Keratinocyte (primary cell): ENCODE data around the gene DPH2. TPM values are rescaled to one million over a fixed set of nuclear protein-coding genes. Genes with fewer than 3 reads are reported as not detected.

Source experiments
- DNase-seq: peaks from one replicate; pipeline ENCODE4 v3.0.0-alpha.2; 2011; ENCODE audit warnings: low read depth, missing footprints, low spot score
- FAIRE-seq: peaks from 2 replicates; lab custom pipeline; 2011; peaks lifted over from hg19 to GRCh38; lab: Jason Lieb, UNC
- H2AFZ ChIP-seq: 2 replicates; pipeline ENCODE4 v1.6.0; 2012; ENCODE audit warnings: low read length, control low read depth, inconsistent platforms; ENCODE audit not compliant: control insufficient read depth
- H3K27ac ChIP-seq: 2 replicates; pipeline ENCODE4 v1.5.1; 2011; ENCODE audit warnings: low read length; ENCODE audit not compliant: control insufficient read depth, insufficient read depth
- H3K27me3 ChIP-seq: 3 replicates; pipeline ENCODE4 v1.6.0; 2011; ENCODE audit warnings: low read length; ENCODE audit not compliant: control insufficient read depth, insufficient read depth; ENCODE audit errors: extremely low read depth
- H3K36me3 ChIP-seq, 2 experiments: 2 replicates in 1 of 2; 3 replicates in 1 of 2; pipeline ENCODE4 v1.5.1; 2011; ENCODE audit warnings: low read length in 2 of 2, mild to moderate bottlenecking in 1 of 2; ENCODE audit not compliant: control insufficient read depth in 2 of 2, insufficient read depth in 2 of 2; ENCODE audit errors: extremely low read depth in 1 of 2
- H3K4me1 ChIP-seq: 3 replicates; pipeline ENCODE4 v1.5.1; 2011; ENCODE audit warnings: low read length; ENCODE audit not compliant: control insufficient read depth, insufficient read depth; ENCODE audit errors: extremely low read depth
- H3K4me2 ChIP-seq: 3 replicates; pipeline ENCODE4 v1.6.0; 2011; ENCODE audit warnings: low read depth, low read length; ENCODE audit not compliant: control insufficient read depth, insufficient read depth; ENCODE audit errors: extremely low read depth
- H3K4me3 ChIP-seq, 3 experiments: fragments of 200-600 bp in 1 of 3; sonication (generic) in 1 of 3; 2 replicates in 2 of 3; 3 replicates in 1 of 3; pipeline ENCODE4 v1.5.1; 2011 to 2016; ENCODE audit warnings: low read length in 3 of 3, mild to moderate bottlenecking in 3 of 3, control low read depth in 2 of 3, inconsistent platforms in 1 of 3, low read depth in 1 of 3, mixed read lengths in 1 of 3, mixed run types in 1 of 3, moderate library complexity in 1 of 3; ENCODE audit not compliant: control insufficient read depth in 2 of 3, insufficient read depth in 2 of 3; ENCODE audit errors: extremely low read depth in 1 of 3
- H3K79me2 ChIP-seq: 2 replicates; pipeline ENCODE4 v1.6.0; 2012; ENCODE audit warnings: low read length; ENCODE audit not compliant: control insufficient read depth, insufficient read depth
- H3K9ac ChIP-seq: 3 replicates; pipeline ENCODE4 v1.6.0; 2011; ENCODE audit warnings: low read length; ENCODE audit not compliant: control insufficient read depth, insufficient read depth; ENCODE audit errors: extremely low read depth
- H3K9me1 ChIP-seq: 3 replicates; pipeline ENCODE4 v1.6.0; 2011; ENCODE audit warnings: low read length; ENCODE audit not compliant: control insufficient read depth, insufficient read depth; ENCODE audit errors: extremely low read depth
- H3K9me3 ChIP-seq: 2 replicates; pipeline ENCODE4 v1.5.1; 2012; ENCODE audit warnings: low read depth, low read length; ENCODE audit not compliant: control insufficient read depth
- H4K20me1 ChIP-seq: 3 replicates; pipeline ENCODE4 v1.6.0; 2011; ENCODE audit warnings: low read length; ENCODE audit not compliant: control insufficient read depth, insufficient read depth; ENCODE audit errors: extremely low read depth
- CTCF ChIP-seq, 3 experiments: IDR thresholded peaks in 1 of 3; conservative IDR thresholded peaks in 1 of 3; optimal IDR thresholded peaks in 1 of 3; 2 replicates in 2 of 3; 3 replicates in 1 of 3; pipeline versions ENCODE3 to v1.5.1; 2011; ENCODE audit warnings: low read length in 3 of 3, mild to moderate bottlenecking in 3 of 3, moderate library complexity in 2 of 3, control low read depth in 1 of 3, inconsistent platforms in 1 of 3; ENCODE audit not compliant: insufficient read depth in 2 of 3; ENCODE audit errors: extremely low read depth in 1 of 3
- EZH2 ChIP-seq: IDR thresholded peaks from one replicate; pipeline ENCODE4 v1.6.1; 2012; ENCODE audit warnings: inconsistent platforms, mild to moderate bottlenecking, low read length, moderate library complexity
- dilution Hi-C: fragments of 300-500 bp; cut with MboI; formaldehyde crosslinking; loops from one replicate; pipeline ENCODE4 v1.7.0; 2020; ENCODE audit warnings: low sequenced_read_pairs; ENCODE audit not compliant: extremely low pct_ligation_motif_present
- polyA plus RNA-seq, 5 experiments: library from polyadenylated mRNA; depleted of rRNA in 3 of 5; stranded (reverse) in 3 of 5; stranded (forward) in 1 of 5; unstranded in 1 of 5; fragments of >200 nt; gene quantifications; 1 replicate in 1 of 5; 2 replicates in 3 of 5; 3 replicates in 1 of 5; pipeline versions ENCODE4 v1.2.1 to v1.2.3, GENCODE V29; 2011 to 2012; ENCODE audit warnings: missing spikeins in 2 of 5, low read depth in 1 of 5, low replicate concordance in 1 of 5

DPH2 gene
- polyA plus RNA-seq, 1 donor (not counting 4 experiments of a cell fraction or from before 2014, with no cell fraction given): 30.3 TPM

GRCh38 chr1:43971336-43971980, 1.6 kb downstream of the DPH2 start:
- Histone ChIP-seq H3K9me1 (peaks cover 5% of the 10 kb centered on the region), H4K20me1 (no peaks in the 10 kb centered on the region), H3K4me3 (no peak overlapping the region), H3K4me2 (peak overlapping the region; percentile 85), H3K9ac (no peak overlapping the region), H2AFZ (no peak overlapping the region), H3K9me3 (no peaks in the 10 kb centered on the region), H3K27me3 (no peaks in the 10 kb centered on the region), H3K4me1 (peaks cover 26% of the 10 kb centered on the region), H3K27ac (peak overlapping the region; percentile 3), H3K36me3 (peaks cover 22 to 32% of the 10 kb centered on the region in 2 experiments), H3K79me2 (peaks cover 34% of the 10 kb centered on the region)
- dilution Hi-C loops: no loop called here
- TF ChIP-seq EZH2: no peak
- no peak for DNase-seq
- FAIRE-seq: no peak

- Histone ChIP-seq H4K20me1 (no peaks in the 10 kb centered on the region), H3K4me2 (peak overlapping the region; percentile 95), H3K79me2 (peaks cover 46% of the 10 kb centered on the region), H3K27me3 (no peaks in the 10 kb centered on the region), H3K9ac (peak overlapping the region; percentile 87), H3K9me3 (no peaks in the 10 kb centered on the region), H2AFZ (peak overlapping the region; percentile 85), H3K36me3 (peaks cover 30 to 32% of the 10 kb centered on the region in 2 experiments), H3K4me1 (peaks cover 40% of the 10 kb centered on the region), H3K4me3 (peak overlapping the region; percentile 90 to 99 (median 93)), H3K9me1 (peaks cover 5% of the 10 kb centered on the region), H3K27ac (peak overlapping the region; percentile 74)
- no peak for TF ChIP-seq CTCF (optimal IDR thresholded peaks at IDR 0.05 in 1 of 3, IDR thresholded peaks at IDR 0.05 in 1 of 3, conservative IDR thresholded peaks at IDR 0.05 in 1 of 3; ENCODE audit: extremely low read depth in 1 of 3, insufficient read depth in 2 of 3, low read length in 3 of 3)
- TF ChIP-seq EZH2: no peak
- DNase-seq (no peak), FAIRE-seq (no peak)
- dilution Hi-C loops: no loop called here
Observed at GRCh38 chr1:43973981-43974442, 4.2 kb downstream of the DPH2 start.
